Vagina (tissue), 2 donors: ENCODE measurements around the gene KDM4C.

Experiments used
- POLR2A ChIP-seq, 2 donors: fragments of 450-650 bp; IDR thresholded peaks; one replicate each; pipeline ENCODE4 v1.6.1; 2017; ENCODE audit warnings: antibody characterized with exemption in 2 of 2, mild to moderate bottlenecking in 2 of 2, moderate library complexity in 2 of 2
- POLR2AphosphoS5 ChIP-seq, 2 donors: sonication (generic); formaldehyde crosslinking; IDR thresholded peaks; one replicate each; pipeline ENCODE4 v1.9.0; 2017; ENCODE audit warnings: antibody characterized with exemption in 2 of 2, mild to moderate bottlenecking in 2 of 2, low read depth in 1 of 2; ENCODE audit not compliant: insufficient read depth in 1 of 2
- TF ChIP-seq, protein P1 (sequence below), 3 experiments: fragments of 450-650 bp in 2 of 3; fragments of 200-600 bp in 1 of 3; sonication (generic) in 1 of 3; IDR thresholded peaks; one replicate each; pipeline ENCODE4 v1.5.1; 2017 to 2019; ENCODE audit warnings: antibody characterized with exemption in 3 of 3, mild to moderate bottlenecking in 2 of 3, moderate library complexity in 2 of 3

DNA sequence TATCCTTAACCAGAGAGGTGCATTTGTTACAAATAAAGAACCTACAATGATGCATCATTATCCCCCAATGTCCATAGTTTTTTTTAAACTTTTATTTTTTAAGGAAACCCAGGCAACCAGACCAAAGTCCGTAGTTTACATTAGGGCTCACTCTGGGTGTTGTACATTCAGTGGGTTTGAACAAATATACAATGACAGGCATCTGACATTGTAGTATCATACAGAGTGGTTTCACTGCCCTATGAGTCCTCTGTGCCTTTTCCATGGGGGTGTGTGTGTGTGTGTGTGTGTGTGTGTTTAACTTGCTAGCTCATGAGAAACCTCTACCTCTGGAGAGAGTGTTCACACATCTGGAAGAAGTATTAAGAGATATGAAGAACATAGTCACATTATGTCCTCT is 141.5 kb downstream of the KDM4C start:
- TF ChIP-seq, protein P1, sequence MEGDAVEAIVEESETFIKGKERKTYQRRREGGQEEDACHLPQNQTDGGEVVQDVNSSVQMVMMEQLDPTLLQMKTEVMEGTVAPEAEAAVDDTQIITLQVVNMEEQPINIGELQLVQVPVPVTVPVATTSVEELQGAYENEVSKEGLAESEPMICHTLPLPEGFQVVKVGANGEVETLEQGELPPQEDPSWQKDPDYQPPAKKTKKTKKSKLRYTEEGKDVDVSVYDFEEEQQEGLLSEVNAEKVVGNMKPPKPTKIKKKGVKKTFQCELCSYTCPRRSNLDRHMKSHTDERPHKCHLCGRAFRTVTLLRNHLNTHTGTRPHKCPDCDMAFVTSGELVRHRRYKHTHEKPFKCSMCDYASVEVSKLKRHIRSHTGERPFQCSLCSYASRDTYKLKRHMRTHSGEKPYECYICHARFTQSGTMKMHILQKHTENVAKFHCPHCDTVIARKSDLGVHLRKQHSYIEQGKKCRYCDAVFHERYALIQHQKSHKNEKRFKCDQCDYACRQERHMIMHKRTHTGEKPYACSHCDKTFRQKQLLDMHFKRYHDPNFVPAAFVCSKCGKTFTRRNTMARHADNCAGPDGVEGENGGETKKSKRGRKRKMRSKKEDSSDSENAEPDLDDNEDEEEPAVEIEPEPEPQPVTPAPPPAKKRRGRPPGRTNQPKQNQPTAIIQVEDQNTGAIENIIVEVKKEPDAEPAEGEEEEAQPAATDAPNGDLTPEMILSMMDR (IDR thresholded peaks at IDR 0.05) = no peak
- no peak for TF ChIP-seq POLR2AphosphoS5 (IDR thresholded peaks at IDR 0.05; ENCODE audit: insufficient read depth in 1 of 2, low read depth in 1 of 2)
- TF ChIP-seq POLR2A (IDR thresholded peaks at IDR 0.05) = no peak
